HG02981 (cell line): ENCODE measurements around the gene RPP25L.

Source experiments
- ATAC-seq: cut with Tn5 transposase; IDR thresholded peaks from one replicate; pipeline ENCODE4 v1.9.1; 2021; ENCODE audit warnings: mild to moderate bottlenecking, moderate library complexity; ENCODE audit not compliant: unreplicated experiment

Gene RPP25L

GRCh38 chr9:34638138-34638445 is 26.2 kb upstream of the RPP25L start:
- no peak for ATAC-seq

- ATAC-seq = peak; percentile 88
Observed at GRCh38 chr9:34637356-34638137, 25.6 kb upstream of the RPP25L start, which contains the start of gene SIGMAR1. TSS of gene SIGMAR1 (minus strand) at chr9:34637787. CDS start at chr9:34637697, 90 bp downstream.

- no peak for ATAC-seq
Observed at GRCh38 chr9:34636791-34637355, 25.0 kb upstream of the RPP25L start.

GRCh38 chr9:34635556-34635955 is 23.7 kb upstream of the RPP25L start:
- no peak for ATAC-seq

- no peak for ATAC-seq
Observed at GRCh38 chr9:34634551-34635248, 22.8 kb upstream of the RPP25L start.

GRCh38 chr9:34633851-34634550 is 22.1 kb upstream of the RPP25L start:
- no peak for ATAC-seq

- ATAC-seq = no peak
Observed at GRCh38 chr9:34633166-34633565, 21.3 kb upstream of the RPP25L start.

GRCh38 chr9:34630402-34631154 is 18.7 kb upstream of the RPP25L start:
- ATAC-seq = no peak

- ATAC-seq = no peak
Observed at GRCh38 chr9:34629491-34629808, 17.6 kb upstream of the RPP25L start.

- no peak for ATAC-seq
Observed at GRCh38 chr9:34628656-34629490, 17.0 kb upstream of the RPP25L start, which contains the start of gene ARID3C. TSS of gene ARID3C (minus strand) at chr9:34629066. CDS start at chr9:34628014, 1,052 bp downstream.

- no peak for ATAC-seq
Observed at GRCh38 chr9:34627716-34628655, 16.1 kb upstream of the RPP25L start.

GRCh38 chr9:34625186-34625486 is 13.2 kb upstream of the RPP25L start:
- ATAC-seq = no peak

- no peak for ATAC-seq
Observed at GRCh38 chr9:34624475-34625185, 12.7 kb upstream of the RPP25L start.

GRCh38 chr9:34623374-34624235 is 11.7 kb upstream of the RPP25L start:
- ATAC-seq = no peak

GRCh38 chr9:34620061-34620994 is 8.4 kb upstream of the RPP25L start, which contains the start of gene DCTN3:
TSS of gene DCTN3 (minus strand) at chr9:34620495. CDS start at chr9:34620464, 31 bp downstream.
- peak; percentile 98 for ATAC-seq

GRCh38 chr9:34615132-34615531 is 3.2 kb upstream of the RPP25L start:
- no peak for ATAC-seq
